HG02642 (cell line): ENCODE data around the gene ZBTB7C.
"Not testable (repeated sequence)": the region's sequence is repeated elsewhere in the genome, so short reads cannot be mapped to it uniquely, and the experiment has no call there.

Experiments used
- ATAC-seq: cut with Tn5 transposase; IDR thresholded peaks from one replicate; pipeline ENCODE4 v1.9.1; 2021; ENCODE audit warnings: mild to moderate bottlenecking; ENCODE audit not compliant: unreplicated experiment, poor library complexity

ZBTB7C gene

DNA sequence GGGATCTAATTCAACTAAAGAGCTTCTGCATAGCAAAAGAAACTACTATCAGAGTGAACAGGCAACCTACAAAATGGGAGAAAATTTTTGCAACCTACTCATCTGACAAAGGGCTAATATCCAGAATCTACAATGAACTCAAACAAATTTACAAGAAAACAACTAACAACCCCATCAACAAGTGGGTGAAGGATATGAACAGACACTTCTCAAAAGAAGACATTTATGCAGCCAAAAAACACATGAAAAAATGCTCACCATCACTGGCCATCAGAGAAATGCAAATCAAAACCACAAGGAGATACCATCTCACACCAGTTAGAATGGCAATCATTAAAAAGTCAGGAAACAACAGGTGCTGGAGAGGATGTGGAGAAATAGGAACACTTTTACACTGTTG lies 127.7 kb downstream of the ZBTB7C start:
- not testable (repeated sequence) for ATAC-seq

DNA sequence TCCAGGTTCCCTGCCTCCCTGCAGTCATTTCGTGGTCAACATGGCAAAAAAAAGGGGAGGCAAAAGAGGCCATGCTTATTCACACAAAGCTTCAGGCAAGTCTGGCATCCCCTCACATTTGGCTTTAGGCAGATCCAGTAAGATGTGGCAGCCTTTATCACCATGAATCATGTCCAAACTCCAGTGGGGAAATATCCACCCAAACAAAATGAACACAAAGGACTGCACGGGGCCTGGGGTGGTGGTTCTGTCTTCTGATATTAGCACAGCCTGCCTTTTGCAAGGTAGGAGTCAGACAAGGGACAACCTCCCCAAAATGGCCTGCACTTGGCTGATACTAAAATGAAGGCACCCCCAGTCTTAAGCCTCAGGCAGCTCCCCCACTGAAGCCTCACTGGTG lies 129.9 kb downstream of the ZBTB7C start:
- no peak for ATAC-seq

DNA sequence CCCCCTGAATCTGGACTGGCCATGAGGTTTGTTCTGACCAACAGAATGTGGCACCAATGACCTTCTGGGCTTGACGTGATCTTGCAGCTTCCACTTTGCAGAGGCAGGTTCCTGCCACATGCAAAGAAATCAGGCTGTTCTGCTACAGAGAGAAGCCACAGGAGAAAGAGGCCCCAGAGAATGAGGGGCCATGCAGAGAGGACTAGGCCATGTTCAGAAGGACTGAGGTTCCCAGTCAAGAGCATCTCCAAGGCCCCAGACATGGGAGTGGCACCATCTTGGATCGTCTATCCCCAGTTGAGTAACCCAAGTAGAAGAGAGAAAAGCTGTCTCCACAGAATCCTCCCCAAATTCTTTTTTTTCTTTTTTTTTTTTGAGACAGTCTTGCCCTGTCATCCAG lies 131.1 kb downstream of the ZBTB7C start:
- no peak for ATAC-seq

GRCh38 chr18:48274301-48274700 lies 134.9 kb downstream of the ZBTB7C start:
- no peak for ATAC-seq

- ATAC-seq: no peak
Observed at GRCh38 chr18:48270929-48271328, 138.3 kb downstream of the ZBTB7C start.

DNA sequence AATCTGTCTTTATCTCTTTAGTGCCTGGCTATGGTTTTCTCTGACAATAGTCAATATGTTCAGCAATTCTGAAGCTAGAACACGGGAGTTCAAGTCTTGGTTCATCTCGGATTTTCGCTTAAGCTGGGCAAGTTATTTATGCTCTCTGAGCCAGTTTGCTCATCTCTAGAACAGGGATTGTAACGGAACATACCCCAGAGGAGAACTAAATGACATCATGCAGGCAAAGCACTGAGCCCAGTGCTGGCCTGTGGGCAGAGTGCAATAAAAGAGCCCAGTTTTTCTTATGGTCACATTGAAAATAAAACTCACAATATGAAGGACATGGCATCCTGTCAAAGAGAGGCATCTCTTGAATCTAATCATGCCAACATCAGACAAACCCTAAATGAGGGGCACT lies 143.9 kb downstream of the ZBTB7C start:
- ATAC-seq: no peak

DNA sequence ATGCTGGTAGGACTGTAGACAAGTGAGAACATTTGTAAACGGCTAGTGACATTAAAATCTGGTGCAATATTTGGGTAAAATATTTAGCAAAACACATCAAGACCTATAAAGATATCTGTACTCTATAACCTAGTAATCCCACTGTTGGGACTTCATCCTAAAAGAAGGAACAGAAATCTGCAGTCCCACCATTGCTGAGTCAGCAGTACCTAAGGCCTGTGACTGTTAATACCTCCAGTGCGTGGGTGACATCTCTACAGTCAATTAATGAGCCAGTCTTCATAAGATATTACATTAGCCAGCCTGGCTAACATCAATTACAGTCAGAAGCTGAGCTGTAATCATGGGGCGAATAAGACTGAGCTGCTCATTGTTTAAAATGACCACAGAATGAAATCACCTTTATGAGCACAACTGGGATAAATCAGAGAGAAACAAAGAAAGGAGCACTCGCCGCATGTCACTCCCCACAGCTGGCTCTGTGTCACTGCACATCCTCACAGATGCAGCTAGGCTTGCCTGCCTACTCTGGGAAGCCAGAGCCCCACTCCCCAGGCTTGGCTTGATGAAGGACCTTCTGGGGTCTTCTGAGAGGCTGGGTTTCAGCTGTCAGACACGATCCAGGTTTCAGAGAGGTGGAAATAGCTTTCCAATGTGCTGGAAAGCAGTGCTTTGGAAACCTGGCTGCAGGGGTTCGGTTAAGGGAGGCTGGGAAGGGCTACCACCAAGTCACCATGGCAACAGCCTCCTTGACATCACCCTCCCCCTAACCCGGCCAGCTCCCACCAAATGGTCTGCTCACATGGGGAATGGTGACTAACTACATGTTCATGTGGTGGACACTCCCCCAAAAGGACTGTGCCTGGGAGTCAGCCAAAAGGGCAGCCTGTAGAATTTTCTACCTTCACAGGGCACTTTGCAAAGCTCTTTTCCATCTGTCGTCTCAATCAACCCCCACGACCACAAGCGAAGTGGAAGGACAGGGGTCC lies 145.0 kb downstream of the ZBTB7C start:
- ATAC-seq: no peak

GRCh38 chr18:48263192-48263853 lies 145.9 kb downstream of the ZBTB7C start:
- no peak for ATAC-seq

DNA sequence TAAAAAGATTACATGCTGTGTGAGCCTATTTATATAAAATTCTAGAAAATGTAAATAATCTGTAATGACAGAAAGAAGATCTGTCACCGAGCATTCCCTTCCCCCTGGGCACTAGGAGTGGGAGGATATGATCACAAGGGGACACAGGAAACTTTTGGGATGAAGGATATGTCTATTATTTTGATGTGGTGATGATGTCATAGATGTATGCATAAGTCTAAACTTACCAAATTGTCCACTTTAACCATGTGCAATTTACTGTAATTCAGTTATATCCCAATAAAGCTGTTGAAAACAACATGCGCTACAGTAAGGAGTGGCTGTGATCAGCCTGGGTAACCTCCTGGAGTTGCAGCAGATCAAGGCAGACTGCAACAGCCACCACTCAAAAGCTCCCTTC lies 148.9 kb downstream of the ZBTB7C start:
- ATAC-seq: no peak

DNA sequence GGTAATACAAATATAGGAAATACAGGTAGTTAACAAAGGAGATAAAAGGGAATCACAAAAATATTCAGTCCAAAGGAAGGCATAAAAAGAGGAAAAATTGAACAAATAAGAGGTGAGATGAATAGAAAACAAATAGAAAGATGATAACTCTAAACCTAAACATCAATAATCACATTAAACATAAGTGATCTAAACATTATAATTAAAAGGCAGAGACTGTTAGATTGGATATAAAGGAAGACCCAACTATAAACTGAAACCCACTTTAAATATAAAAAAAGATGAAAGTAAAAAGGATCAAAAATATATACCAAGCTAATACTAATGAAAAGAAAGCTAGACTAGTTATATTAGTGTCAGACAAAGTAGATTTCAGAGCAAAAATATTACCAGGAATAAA lies 152.3 kb downstream of the ZBTB7C start:
- no peak for ATAC-seq

- ATAC-seq: no peak
Observed at GRCh38 chr18:48254077-48254602, 155.0 kb downstream of the ZBTB7C start.

DNA sequence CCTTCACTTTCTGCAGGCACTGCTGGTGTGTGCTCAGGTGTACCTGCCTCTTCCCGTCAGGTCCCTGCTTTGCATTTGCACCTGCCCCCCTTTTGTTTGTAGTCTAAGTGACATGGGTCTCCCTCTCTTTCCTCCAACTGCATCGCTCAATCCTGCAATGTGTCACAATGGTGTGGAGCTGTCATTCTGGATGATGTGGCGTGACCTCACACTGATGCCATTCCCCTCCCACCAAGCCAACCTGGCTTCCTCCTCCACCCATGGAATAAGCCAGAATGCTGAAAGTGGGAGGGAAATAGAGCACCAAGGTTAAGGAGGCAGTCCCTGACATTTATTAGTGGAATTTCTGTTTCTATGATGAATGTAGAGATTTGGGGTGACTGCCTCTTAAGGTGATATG lies 156.7 kb downstream of the ZBTB7C start:
- ATAC-seq: no peak

DNA sequence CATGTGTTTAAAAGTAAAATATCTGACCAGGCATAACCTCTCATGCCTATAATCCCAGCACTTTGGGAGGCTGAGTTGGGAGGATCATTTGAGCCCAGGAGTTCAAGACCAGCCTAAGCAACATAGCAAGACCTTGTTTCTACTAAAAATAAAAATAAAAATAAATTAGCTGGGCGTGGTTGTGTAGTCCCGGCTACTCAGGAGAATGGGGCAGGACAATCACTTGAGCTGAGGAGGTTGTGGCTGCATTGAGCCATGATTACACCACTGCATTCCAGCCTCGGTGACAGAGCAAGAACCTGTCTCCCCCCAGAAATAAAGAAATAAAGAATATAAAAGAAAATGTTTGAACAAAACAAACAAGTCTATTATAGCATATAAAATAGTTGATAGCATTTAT lies 158.3 kb downstream of the ZBTB7C start:
- no peak for ATAC-seq

GRCh38 chr18:48250362-48250907 lies 158.7 kb downstream of the ZBTB7C start:
- ATAC-seq: no peak

- no peak for ATAC-seq
Observed at GRCh38 chr18:48249854-48250253, 159.3 kb downstream of the ZBTB7C start.

DNA sequence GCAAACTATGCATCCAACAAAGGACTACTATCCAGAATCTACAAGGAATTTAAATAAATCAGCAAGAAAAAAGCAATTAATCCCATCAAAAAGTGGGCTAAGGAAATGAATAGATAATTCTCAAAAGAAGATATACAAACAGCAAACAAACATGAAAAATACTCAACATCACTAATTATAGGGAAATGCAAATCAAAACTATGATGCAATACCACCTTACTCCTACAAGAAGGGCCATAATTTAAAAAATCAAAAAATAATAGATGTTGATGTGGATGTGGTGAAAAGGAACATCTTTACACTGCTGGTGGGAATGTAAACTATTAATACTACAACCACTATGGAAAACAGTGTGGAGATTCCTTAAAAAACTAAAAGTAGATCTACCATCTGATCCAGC lies 164.7 kb downstream of the ZBTB7C start:
- no peak for ATAC-seq

- no peak for ATAC-seq
Observed at GRCh38 chr18:48238636-48239035, 170.5 kb downstream of the ZBTB7C start.

- no peak for ATAC-seq
Observed at GRCh38 chr18:48238206-48238605, 171.0 kb downstream of the ZBTB7C start.

DNA sequence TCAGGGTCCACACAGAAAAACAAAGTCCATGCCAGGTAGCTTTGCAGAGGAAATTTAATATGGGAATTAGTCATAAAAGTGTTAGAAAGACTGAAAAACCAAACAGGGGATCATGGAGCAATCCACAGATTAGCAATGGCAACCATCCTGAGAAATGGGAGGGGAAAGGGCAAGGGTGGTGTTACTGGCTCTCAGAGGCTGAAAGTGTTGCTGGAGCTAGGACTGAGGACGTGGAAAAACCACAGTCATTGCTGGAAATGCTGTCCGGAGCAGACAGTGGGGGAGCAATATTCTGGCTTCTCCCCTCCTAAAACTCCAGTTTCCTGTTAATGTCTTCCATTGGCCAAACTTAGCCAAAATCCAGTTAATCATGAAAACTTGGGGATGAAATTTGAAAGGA lies 172.4 kb downstream of the ZBTB7C start:
- ATAC-seq: no peak

GRCh38 chr18:48230467-48231113 lies 178.6 kb downstream of the ZBTB7C start:
- ATAC-seq: no peak

- no peak for ATAC-seq
Observed at GRCh38 chr18:48229552-48229981, 179.6 kb downstream of the ZBTB7C start.
